ENCODE data around the gene GPAM. TPM values are rescaled to one million over a fixed set of nuclear protein-coding genes. Genes with fewer than 3 reads are reported as not detected.

Gene GPAM
- total RNA-seq, 1 experiment from 2014 or later, result 12.2 TPM

GRCh38 chr10:112225771-112226438 is 42.3 kb upstream of the GPAM start (continued):
- TF ChIP-seq PREB (CRISPR knock-in tag; IDR thresholded peaks at IDR 0.05; ENCODE audit: borderline replicate concordance) (no peak), ZNF532 (CRISPR knock-in tag; IDR thresholded peaks at IDR 0.05; ENCODE audit: borderline replicate concordance) (no peak), USF2 (CRISPR knock-in tag; IDR thresholded peaks at IDR 0.05) (no peak)

- Mint-ChIP-seq H3K27ac (no peak overlapping the region), H3K9me3 (peaks cover 32% of the 10 kb centered on the region), H3K36me3 (peaks cover 9% of the 10 kb centered on the region; the same call in 1 of the 2 replicates), H3K27me3 (ENCODE audit: low read depth) (no peaks in the 10 kb centered on the region), H3K4me1 (no peaks in the 10 kb centered on the region), H3K4me3 (no peak overlapping the region)
- DNase-seq (ENCODE audit: low spot score) (no peak), ATAC-seq (no peak)
- POLR2A ChIA-PET, result no interaction called here
- CTCF ChIA-PET, result no interaction called here
- TF ChIP-seq SMAD3 (CRISPR knock-in tag; IDR thresholded peaks at IDR 0.05; ENCODE audit: borderline replicate concordance), result no peak
- TF ChIP-seq E2F4 (CRISPR knock-in tag; IDR thresholded peaks at IDR 0.05; ENCODE audit: borderline replicate concordance, low read depth), result no peak
- TF ChIP-seq ZNF532 (CRISPR knock-in tag; IDR thresholded peaks at IDR 0.05; ENCODE audit: borderline replicate concordance), result no peak
- TF ChIP-seq PREB (CRISPR knock-in tag; IDR thresholded peaks at IDR 0.05; ENCODE audit: borderline replicate concordance), result no peak
- no peak for TF ChIP-seq CREB1 (CRISPR knock-in tag; IDR thresholded peaks at IDR 0.05)
- TF ChIP-seq NFYB (CRISPR knock-in tag; conservative IDR thresholded peaks at IDR 0.05; ENCODE audit: low read depth), result no peak
- no peak for TF ChIP-seq ZNF425 (CRISPR knock-in tag; conservative IDR thresholded peaks at IDR 0.05)
- no peak for TF ChIP-seq ARID4B (CRISPR knock-in tag; IDR thresholded peaks at IDR 0.05; ENCODE audit: borderline replicate concordance)
- no peak for TF ChIP-seq RELA (CRISPR knock-in tag; IDR thresholded peaks at IDR 0.05; ENCODE audit: borderline replicate concordance)
These were observed 41.5 kb upstream of the GPAM start for GRCh38 chr10:112224933-112225529.

Data from WTC11 (cell line).